GM12892 (cell line): ENCODE results near the gene KLHL30.

ENCODE experiments used
- POLR2A ChIP-seq: IDR thresholded peaks from 2 replicates; pipeline ENCODE4 v1.6.1; 2011; ENCODE audit warnings: low read depth, low read length, control low read depth
- POLR2AphosphoS5 ChIP-seq: IDR thresholded peaks from 2 replicates; pipeline ENCODE4 v1.6.1; 2011; ENCODE audit warnings: low read depth, low read length, control low read depth
- TAF1 ChIP-seq: IDR thresholded peaks from 2 replicates; pipeline ENCODE4 v1.6.1; 2011; ENCODE audit warnings: low read depth, mild to moderate bottlenecking, control low read depth, low read length, borderline replicate concordance

DNA sequence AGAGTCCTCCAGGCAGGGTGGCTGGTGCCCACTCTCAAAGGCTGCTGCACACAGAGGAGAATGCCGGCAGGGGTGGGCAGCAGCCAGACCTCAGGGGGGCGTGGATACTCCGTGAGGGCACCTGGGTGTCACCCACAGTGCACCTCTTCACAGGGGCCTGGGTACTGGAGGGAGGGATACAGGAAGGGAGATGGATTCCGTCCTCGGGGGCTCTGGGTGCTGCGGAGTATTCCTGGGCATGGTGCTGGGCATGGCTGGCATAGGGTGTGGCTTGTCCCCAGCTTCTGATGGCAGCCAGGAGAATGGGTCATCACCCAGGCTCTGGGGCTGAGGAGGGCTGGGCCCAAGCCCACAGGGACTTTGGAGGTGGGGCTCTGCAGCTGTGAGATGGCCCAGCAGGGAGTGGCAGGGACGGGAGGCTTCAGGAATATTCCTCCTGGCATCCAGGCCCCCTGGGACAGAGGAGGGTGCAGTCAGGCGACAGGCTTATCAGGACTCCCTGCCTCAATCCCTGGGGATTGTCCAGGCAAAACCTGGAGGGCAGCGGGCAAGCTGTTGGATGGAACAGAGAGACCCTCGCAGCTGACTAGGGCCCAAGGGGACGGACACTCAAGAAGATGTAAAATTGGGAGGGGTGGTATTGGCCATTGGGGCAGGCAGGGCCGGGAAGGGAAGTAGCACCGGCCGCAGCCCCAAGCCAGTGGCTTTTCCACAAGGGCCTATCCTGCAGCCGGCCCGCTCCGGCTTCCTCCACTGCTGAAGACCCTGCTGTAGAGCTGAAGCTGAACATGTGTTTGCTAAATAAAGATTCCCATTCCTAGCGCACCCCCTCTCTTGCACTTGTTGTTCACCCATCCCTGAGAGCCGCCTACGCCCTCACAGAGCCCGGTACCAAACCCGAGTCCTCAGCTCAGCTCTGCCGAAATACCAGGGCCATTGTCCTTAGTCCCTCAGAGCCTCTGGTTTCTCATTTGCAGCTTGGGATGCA lies 5.7 kb upstream of the KLHL30 start:
- TF ChIP-seq TAF1 (no peak), POLR2A (no peak), POLR2AphosphoS5 (no peak)
